A549 (cell line): Measurements from ENCODE around the gene TSACC. TPM values are rescaled to one million over a fixed set of nuclear protein-coding genes. Genes with fewer than 3 reads are reported as not detected.

Source experiments
- ATAC-seq, 2 experiments: fragments of 200-7000 bp in 1 of 2; fragments of >200 bp in 1 of 2; cut with Nextera tagmentation in 1 of 2; cut with Tn5 transposase in 1 of 2; 3 replicates each; pipeline versions ENCODE4 v1.8.0 to v1.9.1; 2018 to 2020; ENCODE audit warnings: mild to moderate bottlenecking in 1 of 2, moderate library complexity in 1 of 2
- CTCF ChIA-PET: fragments of 300-600 bp; sonication (Branson Sonifier 250); formaldehyde crosslinking; extraction: SDS; loops from one replicate; lab custom pipeline; 2021; ENCODE audit warnings: antibody characterized with exemption, inconsistent platforms; lab: Yijun Ruan, JAX
- POLR2A ChIA-PET: fragments of 350-600 bp; formaldehyde crosslinking; extraction: SDS; loops from one replicate; lab custom pipeline; 2021; ENCODE audit warnings: antibody characterized with exemption, inconsistent platforms; lab: Yijun Ruan, JAX
- DNase-seq, 2 experiments: peaks; one replicate each; pipeline versions ENCODE4 v3.0.0 to v3.0.0-alpha.2; 2011 to 2016; ENCODE audit warnings: low read depth in 1 of 2, low spot score in 1 of 2
- FAIRE-seq: peaks from 2 replicates; lab custom pipeline; 2011; peaks lifted over from hg19 to GRCh38; lab: Jason Lieb, UNC
- H3K27ac ChIP-seq, 2 experiments: fragments of >200 bp; sonication (Bioruptor Twin); formaldehyde crosslinking; 3 replicates each; pipeline ENCODE4 v1.5.1; 2016 to 2017
- H3K4me1 ChIP-seq: fragments of >200 bp; sonication (Bioruptor Twin); formaldehyde crosslinking; 3 replicates; pipeline ENCODE4 v1.6.1; 2016
- H3K4me2 ChIP-seq: fragments of >200 bp; sonication (Bioruptor Twin); formaldehyde crosslinking; 3 replicates; pipeline ENCODE4 v1.6.1; 2016
- H3K4me3 ChIP-seq: fragments of >200 bp; sonication (Bioruptor Twin); formaldehyde crosslinking; 3 replicates; pipeline ENCODE4 v1.5.1; 2016
- H3K9me3 ChIP-seq: fragments of >200 bp; sonication (Bioruptor Twin); formaldehyde crosslinking; 3 replicates; pipeline ENCODE4 v1.6.1; 2016
- ATOH8 ChIP-seq: fragments of 250-450 bp; sonication (Bioruptor Pico); IDR thresholded peaks from 2 replicates; pipeline ENCODE4 v1.5.0; 2020; ENCODE audit warnings: low read depth, mild to moderate bottlenecking, moderate library complexity
- CTCF ChIP-seq: fragments of >200 bp; sonication (Bioruptor Twin); formaldehyde crosslinking; IDR thresholded peaks from 3 replicates; pipeline ENCODE4 v1.5.1; 2016
- EHF ChIP-seq: fragments of 250-450 bp; sonication (Bioruptor Pico); IDR thresholded peaks from 2 replicates; pipeline ENCODE4 v1.5.0; 2020; ENCODE audit warnings: mild to moderate bottlenecking
- FOXS1 ChIP-seq: fragments of 250-450 bp; sonication (Bioruptor Pico); IDR thresholded peaks from 2 replicates; pipeline ENCODE4 v1.5.0; 2020; ENCODE audit warnings: mild to moderate bottlenecking, moderate library complexity
- HES2 ChIP-seq: fragments of >200 bp; sonication (Bioruptor Twin); formaldehyde crosslinking; IDR thresholded peaks from 2 replicates; pipeline ENCODE4 v1.6.1; 2016
- HMGXB4 ChIP-seq: fragments of 250-450 bp; sonication (Bioruptor Pico); IDR thresholded peaks from 2 replicates; pipeline ENCODE4 v1.5.0; 2021; ENCODE audit warnings: mild to moderate bottlenecking, moderate library complexity, borderline replicate concordance
- HOXB13 ChIP-seq: fragments of 250-450 bp; sonication (Bioruptor Pico); IDR thresholded peaks from 2 replicates; pipeline ENCODE4 v1.5.0; 2020; ENCODE audit warnings: low read depth, mild to moderate bottlenecking, moderate library complexity
- KDM5A ChIP-seq: fragments of 200-600 bp; sonication (generic); IDR thresholded peaks from 2 replicates; pipeline ENCODE4 v1.6.1; 2016; ENCODE audit warnings: antibody characterized with exemption, mild to moderate bottlenecking
- NPAS2 ChIP-seq: fragments of 250-450 bp; sonication (Bioruptor Pico); IDR thresholded peaks from 2 replicates; pipeline ENCODE4 v1.8.0; 2022; ENCODE audit warnings: mild to moderate bottlenecking, moderate library complexity, borderline replicate concordance
- RAD21 ChIP-seq, 2 experiments: fragments of >200 bp in 1 of 2; sonication (Bioruptor Twin) in 1 of 2; formaldehyde crosslinking in 1 of 2; IDR thresholded peaks in 1 of 2; conservative IDR thresholded peaks in 1 of 2; 2 replicates in 1 of 2; 3 replicates in 1 of 2; pipeline ENCODE4 v1.6.1; 2012 to 2018; ENCODE audit warnings: inconsistent platforms in 1 of 2
- RCOR1 ChIP-seq: fragments of 150-350 bp; IDR thresholded peaks from 2 replicates; pipeline ENCODE4 v1.6.1; 2014; ENCODE audit warnings: antibody characterized with exemption, low read length, low read depth
- REST ChIP-seq: fragments of 200-600 bp; sonication (generic); IDR thresholded peaks from 2 replicates; pipeline ENCODE4 v1.6.1; 2016; ENCODE audit warnings: antibody characterized with exemption, mild to moderate bottlenecking, moderate library complexity
- RFX5 ChIP-seq: fragments of 450-650 bp; IDR thresholded peaks from 2 replicates; pipeline ENCODE4 v1.7.1; 2014; ENCODE audit warnings: antibody characterized with exemption, mild to moderate bottlenecking, moderate library complexity
- TP53 ChIP-seq: fragments of 250-450 bp; sonication (Bioruptor Pico); IDR thresholded peaks from 2 replicates; pipeline ENCODE4 v1.5.0; 2021; ENCODE audit warnings: mild to moderate bottlenecking, moderate library complexity
- ZFP36 ChIP-seq: fragments of 450-650 bp; IDR thresholded peaks from 2 replicates; pipeline ENCODE4 v1.6.1; 2014; ENCODE audit warnings: borderline replicate concordance; ENCODE audit not compliant: partially characterized antibody
- WGBS: methylation state at CpG from one replicate; pipeline ENCODE4 v1.1.6; 2017; ENCODE audit errors: missing lambda C conversion rate; 5-methylcytosine and 5-hydroxymethylcytosine counted together
- polyA plus RNA-seq, 4 experiments: library from polyadenylated mRNA; depleted of rRNA in 3 of 4; stranded (reverse); fragments of >200 nt; fragmentation: RNase III in 1 of 4; extraction: RNeasy Plus Mini Kit Qiagen cat#74134 plus additional on column Dnase treatment in 1 of 4; gene quantifications; 2 replicates in 3 of 4; 3 replicates in 1 of 4; pipeline ENCODE4 v1.2.3, GENCODE V29; 2011 to 2017

TSACC gene
- polyA plus RNA-seq, 2 of the 4 experiments (the other 2 are of a cell fraction) = 2.6 to 3.9 TPM

- TF ChIP-seq REST = no peak
- no peak for TF ChIP-seq RFX5
- peak; percentile 93 to 97 for TF ChIP-seq RAD21 (conservative IDR thresholded peaks at IDR 0.05 in 1 of 2, IDR thresholded peaks at IDR 0.05 in 1 of 2)
- no peak for TF ChIP-seq KDM5A
- peak; percentile 95 for TF ChIP-seq CTCF
- no peak for TF ChIP-seq HES2
- no peak for TF ChIP-seq EHF
- no peak for TF ChIP-seq NPAS2 (CRISPR knock-in tag)
- no peak for TF ChIP-seq HOXB13 (CRISPR knock-in tag)
- no peak for TF ChIP-seq FOXS1 (CRISPR knock-in tag)
Observed at GRCh38 chr1:156385534-156386031, 47.3 kb downstream of the TSACC start (continued).

GRCh38 chr1:156386134-156386901 lies 48.0 kb downstream of the TSACC start:
- WGBS = 59% methylated on average over 6 of the region's 6 CpGs
- FAIRE-seq (no peak), ATAC-seq (no peak), DNase-seq (no peak)
- H3K4me2 ChIP-seq = no peak overlapping the region
- no peak overlapping the region for H3K27ac ChIP-seq
- POLR2A ChIA-PET = interaction anchor here (1.0 kb wide), 3 partner anchors 35 to 71 kb away, joined by 3 to 7 read pairs (median 5); no protein-coding TSS in a partner anchor
- no peak overlapping the region for H3K4me3 ChIP-seq
- no peaks in the 10 kb centered on the region for H3K4me1 ChIP-seq
- TF ChIP-seq HES2 = no peak
- no peak for TF ChIP-seq TP53 (CRISPR knock-in tag)
- TF ChIP-seq EHF = no peak
- TF ChIP-seq RCOR1 = no peak
- TF ChIP-seq ATOH8 (CRISPR knock-in tag) = no peak
- no peak for TF ChIP-seq KDM5A
- TF ChIP-seq CTCF = no peak
- no peak for TF ChIP-seq HMGXB4 (CRISPR knock-in tag)
- no peak for TF ChIP-seq HOXB13 (CRISPR knock-in tag)
- no peak for TF ChIP-seq ZFP36
- TF ChIP-seq, all 56 proteins: peak for 0
- CTCF ChIA-PET = interaction anchor here (0.6 to 31.5 kb wide), 63 partner anchors 20 to 399 kb away, joined by 3 to 543 read pairs (median 5); partner anchors contain the start of genes HAPLN2, MEF2D, NAXE and RHBG
- H3K9me3 ChIP-seq = no peaks in the 10 kb centered on the region
